HG02610 (cell line): ENCODE results near the gene UPF2.
A peak's percentile ranks its signal among the peaks of the same experiment; 100 is the strongest.

Experiments
- ATAC-seq: cut with Tn5 transposase; IDR thresholded peaks from one replicate; pipeline ENCODE4 v1.9.1; 2021; ENCODE audit warnings: mild to moderate bottlenecking, moderate library complexity; ENCODE audit not compliant: unreplicated experiment

Gene UPF2

GRCh38 chr10:11886138-11886474 is 156.5 kb downstream of the UPF2 start:
- no peak for ATAC-seq

- ATAC-seq: no peak
These were observed 157.0 kb downstream of the UPF2 start for GRCh38 chr10:11885437-11886137.

- ATAC-seq: no peak
These were observed 157.7 kb downstream of the UPF2 start for GRCh38 chr10:11884706-11885423.

- no peak for ATAC-seq
These were observed 159.8 kb downstream of the UPF2 start for GRCh38 chr10:11882646-11883375.

- no peak for ATAC-seq
These were observed 160.9 kb downstream of the UPF2 start for GRCh38 chr10:11881477-11882417.

- ATAC-seq: no peak
These were observed 161.6 kb downstream of the UPF2 start for GRCh38 chr10:11881030-11881476.

- ATAC-seq: no peak
These were observed 162.2 kb downstream of the UPF2 start for GRCh38 chr10:11880151-11881029.

GRCh38 chr10:11879387-11880094 is 163.1 kb downstream of the UPF2 start:
- no peak for ATAC-seq

GRCh38 chr10:11878776-11879175 is 163.8 kb downstream of the UPF2 start:
- ATAC-seq: no peak

- ATAC-seq: no peak
These were observed 165.1 kb downstream of the UPF2 start for GRCh38 chr10:11877591-11877905.

GRCh38 chr10:11876805-11877590 is 165.6 kb downstream of the UPF2 start:
- no peak for ATAC-seq

GRCh38 chr10:11876324-11876723 is 166.3 kb downstream of the UPF2 start:
- no peak for ATAC-seq

- ATAC-seq: no peak
These were observed 166.9 kb downstream of the UPF2 start for GRCh38 chr10:11875494-11876281.

- ATAC-seq: peak; percentile 69
These were observed 167.8 kb downstream of the UPF2 start for GRCh38 chr10:11874568-11875493.

GRCh38 chr10:11871466-11871865 is 171.1 kb downstream of the UPF2 start:
- no peak for ATAC-seq

GRCh38 chr10:11870900-11871400 is 171.7 kb downstream of the UPF2 start:
- no peak for ATAC-seq

GRCh38 chr10:11870461-11870780 is 172.2 kb downstream of the UPF2 start:
- ATAC-seq: no peak
